Measurements from ENCODE around the gene FUS.
A peak's percentile ranks its signal among the peaks of the same experiment; 100 is the strongest.
"Not testable (repeated sequence)": the region's sequence is repeated elsewhere in the genome, so short reads cannot be mapped to it uniquely, and the experiment has no call there.

The FUS gene

GRCh38 chr16:31196324-31197088 is 16.6 kb downstream of the FUS start:
- no peak overlapping the region for H3K4me3 Mint-ChIP-seq
- peaks cover 85% of the 10 kb centered on the region for H3K36me3 Mint-ChIP-seq (ENCODE audit: low read depth)
- peak overlapping the region; percentile 48 for H3K27ac Mint-ChIP-seq
- H3K9me3 Mint-ChIP-seq, result no peaks in the 10 kb centered on the region
- H3K27me3 Mint-ChIP-seq, result no peaks in the 10 kb centered on the region
- intact Hi-C loops (cut with micrococcal nuclease), result no loop called here
- H3K4me1 Mint-ChIP-seq (ENCODE audit: low read depth), result peaks cover 76% of the 10 kb centered on the region

- H3K36me3 Mint-ChIP-seq (ENCODE audit: low read depth), result peaks cover 79% of the 10 kb centered on the region
- intact Hi-C loops (cut with micrococcal nuclease), result no loop called here
- H3K4me3 Mint-ChIP-seq, result no peak overlapping the region
- H3K4me1 Mint-ChIP-seq (ENCODE audit: low read depth), result peaks cover 73% of the 10 kb centered on the region
- no peaks in the 10 kb centered on the region for H3K9me3 Mint-ChIP-seq
- no peaks in the 10 kb centered on the region for H3K27me3 Mint-ChIP-seq
- H3K27ac Mint-ChIP-seq, result peak overlapping the region; percentile 75
Observed at GRCh38 chr16:31198207-31198882, 18.4 kb downstream of the FUS start.

DNA sequence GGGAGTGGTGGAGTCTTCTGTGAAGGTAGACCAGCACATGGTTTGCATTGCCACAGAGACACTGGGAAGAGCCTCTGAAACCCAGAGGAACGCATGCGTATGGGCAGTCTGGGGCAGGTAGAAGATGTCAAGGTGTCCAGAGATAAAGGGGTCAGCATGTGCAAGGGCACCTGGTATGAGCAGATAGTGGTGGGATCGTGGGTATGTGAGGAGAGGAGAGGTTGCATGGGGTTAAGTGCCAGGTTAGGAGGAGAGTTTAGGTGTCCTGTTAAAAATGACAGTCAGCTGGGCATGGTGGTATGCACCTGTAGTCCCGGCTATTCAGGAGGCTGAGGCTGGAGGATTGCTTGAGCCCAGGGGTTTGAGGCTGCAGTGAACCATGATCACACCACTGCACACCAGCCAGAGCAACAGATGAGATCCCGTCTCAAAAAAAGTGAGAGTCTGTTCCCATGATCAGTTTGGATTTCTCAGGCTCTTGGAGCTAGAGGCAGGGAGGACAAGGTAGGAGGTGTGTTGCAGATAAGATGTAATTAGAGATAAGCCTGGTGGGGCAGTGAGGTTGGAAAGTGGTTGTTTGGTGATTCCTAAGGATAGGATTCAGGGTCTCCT is 19.6 kb downstream of the FUS start:
- Mint-ChIP-seq H3K9me3 (no peaks in the 10 kb centered on the region), H3K4me1 (ENCODE audit: low read depth) (peaks cover 76% of the 10 kb centered on the region), H3K27ac (peak overlapping the region; percentile 28), H3K4me3 (no peak overlapping the region), H3K36me3 (ENCODE audit: low read depth) (peaks cover 67% of the 10 kb centered on the region), H3K27me3 (no peaks in the 10 kb centered on the region)
- intact Hi-C loops (cut with micrococcal nuclease), result loop anchor here (10.0 kb wide), 1 partner anchor 245 kb away; the partner anchor contains the start of gene ZNF843

DNA sequence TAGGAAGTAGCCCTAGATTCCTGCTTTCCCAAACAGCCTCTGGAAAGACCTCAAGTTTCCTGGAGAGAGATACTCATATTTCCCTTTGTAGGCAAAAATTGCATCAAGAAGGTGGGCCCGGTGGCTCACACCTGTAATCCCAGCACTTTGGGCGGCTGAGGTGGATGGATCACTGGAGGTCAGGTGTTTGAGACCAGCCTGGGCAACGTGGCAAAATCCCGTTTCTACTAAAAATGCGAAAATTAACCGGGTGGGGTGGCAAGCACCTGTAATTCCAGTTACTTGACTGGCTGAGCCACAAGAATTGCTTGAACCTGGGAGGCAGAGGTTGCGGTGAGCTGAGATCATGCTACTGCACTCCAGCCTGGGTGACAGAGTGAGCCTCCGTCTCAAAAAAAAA is 20.2 kb downstream of the FUS start:
- not testable (repeated sequence) for H3K4me3 Mint-ChIP-seq, H3K27me3 Mint-ChIP-seq, H3K9me3 Mint-ChIP-seq
- Mint-ChIP-seq H3K4me1 (ENCODE audit: low read depth) (peaks cover 77% of the 10 kb centered on the region), H3K27ac (peak overlapping the region; percentile 28), H3K36me3 (ENCODE audit: low read depth) (peaks cover 61% of the 10 kb centered on the region)
- intact Hi-C loops (cut with micrococcal nuclease), result loop anchor here (10.0 kb wide), 1 partner anchor 245 kb away; the partner anchor contains the start of gene ZNF843

GRCh38 chr16:31200821-31201568 is 21.1 kb downstream of the FUS start:
- no peaks in the 10 kb centered on the region for H3K27me3 Mint-ChIP-seq
- peaks cover 52% of the 10 kb centered on the region for H3K36me3 Mint-ChIP-seq (ENCODE audit: low read depth)
- H3K27ac Mint-ChIP-seq, result peak overlapping the region; percentile 84
- peaks cover 81% of the 10 kb centered on the region for H3K4me1 Mint-ChIP-seq (ENCODE audit: low read depth)
- peak overlapping the region; percentile 87 for H3K4me3 Mint-ChIP-seq
- intact Hi-C loops (cut with micrococcal nuclease), result loop anchor here (10.0 kb wide), 1 partner anchor 244 kb away; the partner anchor contains the start of gene ZNF843
- no peaks in the 10 kb centered on the region for H3K9me3 Mint-ChIP-seq

GRCh38 chr16:31201582-31202413 is 21.9 kb downstream of the FUS start:
- Mint-ChIP-seq H3K27me3 (peaks cover 1% of the 10 kb centered on the region), H3K27ac (peak overlapping the region; percentile 84), H3K4me1 (ENCODE audit: low read depth) (peaks cover 80% of the 10 kb centered on the region), H3K4me3 (peak overlapping the region; percentile 87), H3K9me3 (no peaks in the 10 kb centered on the region), H3K36me3 (ENCODE audit: low read depth) (peaks cover 44% of the 10 kb centered on the region)
- intact Hi-C loops (cut with micrococcal nuclease), result loop anchor here (2.0 to 10.0 kb wide), 2 partner anchors 59 to 243 kb away; partner anchors contain the start of gene ZNF843

GRCh38 chr16:31202414-31203375 is 22.8 kb downstream of the FUS start, which contains the start of gene PYCARD:
Gene PYCARD (minus strand): TSS chr16:31202760. CDS start chr16:31202690, 70 bp downstream.
- no peaks in the 10 kb centered on the region for H3K9me3 Mint-ChIP-seq
- peaks cover 8% of the 10 kb centered on the region for H3K27me3 Mint-ChIP-seq
- peaks cover 75% of the 10 kb centered on the region for H3K4me1 Mint-ChIP-seq (ENCODE audit: low read depth)
- H3K36me3 Mint-ChIP-seq (ENCODE audit: low read depth), result peaks cover 44% of the 10 kb centered on the region
- peak within 1 kb of the TSS; percentile 87 for H3K4me3 Mint-ChIP-seq
- intact Hi-C loops (cut with micrococcal nuclease), result loop anchor here (2.0 to 10.0 kb wide), 2 partner anchors 58 to 242 kb away; partner anchors contain the start of gene ZNF843
- peak within 1 kb of the TSS; percentile 84 for H3K27ac Mint-ChIP-seq

- H3K9me3 Mint-ChIP-seq, result no peaks in the 10 kb centered on the region
- peaks cover 51% of the 10 kb centered on the region for H3K4me1 Mint-ChIP-seq (ENCODE audit: low read depth)
- H3K27me3 Mint-ChIP-seq, result peaks cover 11% of the 10 kb centered on the region
- intact Hi-C loops (cut with micrococcal nuclease), result loop anchor here (10.0 kb wide), 1 partner anchor 240 kb away; the partner anchor contains the start of gene ZNF843
- H3K27ac Mint-ChIP-seq, result peak overlapping the region; percentile 66
- H3K36me3 Mint-ChIP-seq (ENCODE audit: low read depth), result peaks cover 22% of the 10 kb centered on the region
- H3K4me3 Mint-ChIP-seq, result no peak overlapping the region
Observed at GRCh38 chr16:31204871-31205666, 25.1 kb downstream of the FUS start.

DNA sequence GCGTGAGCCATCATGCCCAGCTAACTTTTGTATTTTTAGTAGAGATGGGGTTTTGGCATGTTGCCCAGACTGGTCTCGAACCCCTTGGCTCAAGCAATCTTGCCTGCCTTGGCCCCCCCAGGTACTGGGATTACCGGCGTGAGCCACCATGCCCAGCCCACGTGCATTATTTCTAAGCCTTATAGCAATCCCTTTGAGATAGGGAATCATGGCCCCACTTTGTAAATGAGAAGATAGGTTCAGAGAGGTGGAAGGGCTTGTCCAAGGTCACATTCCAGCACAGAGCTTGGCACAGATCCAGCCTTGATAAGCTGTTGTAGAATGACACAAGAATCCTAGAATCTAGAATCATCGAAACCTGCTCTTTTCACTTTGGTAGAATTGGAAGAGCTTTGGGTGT is 26.8 kb downstream of the FUS start:
- H3K4me3 Mint-ChIP-seq, result no peak overlapping the region
- intact Hi-C loops (cut with micrococcal nuclease), result loop anchor here (10.0 kb wide), 1 partner anchor 238 kb away; the partner anchor contains the start of gene ZNF843
- H3K4me1 Mint-ChIP-seq (ENCODE audit: low read depth), result peaks cover 37% of the 10 kb centered on the region
- no peaks in the 10 kb centered on the region for H3K9me3 Mint-ChIP-seq
- H3K27me3 Mint-ChIP-seq, result peaks cover 15% of the 10 kb centered on the region
- H3K27ac Mint-ChIP-seq, result peak overlapping the region; percentile 66
- H3K36me3 Mint-ChIP-seq (ENCODE audit: low read depth), result peaks cover 10% of the 10 kb centered on the region

GRCh38 chr16:31213342-31213741 is 33.4 kb downstream of the FUS start:
- Mint-ChIP-seq H3K27ac (peak overlapping the region; percentile 71), H3K4me1 (ENCODE audit: low read depth) (peaks cover 42% of the 10 kb centered on the region), H3K36me3 (ENCODE audit: low read depth) (no peaks in the 10 kb centered on the region), H3K9me3 (no peaks in the 10 kb centered on the region), H3K27me3 (peaks cover 50% of the 10 kb centered on the region), H3K4me3 (no peak overlapping the region)
- intact Hi-C loops (cut with micrococcal nuclease), result no loop called here

All from dendritic cell treated with granulocyte-macrophage colony-stimulating factor and Interleukin-4, amounts not matched to agents 40 ng/mL and 50 ng/mL, for 4 days (primary cell).